NCI-H1436 (cell line): ENCODE measurements around the gene DAPK3.

Source experiments
- DNase-seq: peaks from one replicate; lab custom pipeline; 2025; lab: John Stamatoyannopoulos, UW

DAPK3 gene

GRCh38 chr19:3910105-3910504, 60.8 kb downstream of the DAPK3 start:
- DNase-seq, result no peak
